Activated T-cell treated with anti-CD3 and anti-CD28 coated beads, Interleukin-2, amount 50 U/mL, for 72 hours (primary cell): ENCODE measurements around the gene CAMK2G. TPM values are rescaled to one million over a fixed set of nuclear protein-coding genes. Genes with fewer than 3 reads are reported as not detected.
"Not testable (repeated sequence)": the region's sequence is repeated elsewhere in the genome, so short reads cannot be mapped to it uniquely, and the experiment has no call there.

ENCODE experiments used
- ATAC-seq, 2 donors: fragments of 150-1000 bp; cut with Tn5 transposase; replicated peaks in 1 of 2; 2 replicates each; pipeline ENCODE4 v1.10.0; 2021; ENCODE audit warnings: moderate library complexity in 2 of 2, mild to moderate bottlenecking in 1 of 2
- DNase-seq, 2 donors: peaks; one replicate each; pipeline ENCODE4 v3.0.0; 2021 to 2022; ENCODE audit warnings: mixed read lengths in 1 of 2
- H3K27ac Mint-ChIP-seq: one replicate; pipeline ENCODE4 v1.8.0; 2022; ENCODE audit warnings: mild to moderate bottlenecking, moderate library complexity, mixed read lengths
- H3K27me3 Mint-ChIP-seq: one replicate; pipeline ENCODE4 v1.8.0; 2022; ENCODE audit warnings: low read depth, mixed read lengths
- H3K36me3 Mint-ChIP-seq, 2 donors: one replicate each; pipeline ENCODE4 v1.8.0; 2022; ENCODE audit warnings: mixed read lengths in 2 of 2, mild to moderate bottlenecking in 1 of 2; ENCODE audit not compliant: insufficient read depth in 2 of 2
- H3K4me1 Mint-ChIP-seq: one replicate; pipeline ENCODE4 v1.8.0; 2022; ENCODE audit warnings: low read depth, mixed read lengths
- H3K4me3 Mint-ChIP-seq, 2 donors: one replicate each; pipeline ENCODE4 v1.8.0; 2022; ENCODE audit warnings: mild to moderate bottlenecking in 2 of 2, mixed read lengths in 2 of 2, moderate library complexity in 2 of 2
- H3K9me3 Mint-ChIP-seq, 2 donors: one replicate each; pipeline ENCODE4 v1.8.0; 2022; ENCODE audit warnings: mixed read lengths in 2 of 2
- total RNA-seq, 2 donors: library from RNA; stranded (reverse); gene quantifications; one replicate each; pipeline ENCODE4 v1.2.3, GENCODE V29; 2022

CAMK2G gene
- total RNA-seq, 2 donors from 2014 or later = 25.0 to 30.3 TPM

- Mint-ChIP-seq H3K4me3 (no peak overlapping the region), H3K4me1 (no peaks in the 10 kb centered on the region), H3K36me3 (peaks cover 3% of the 10 kb centered on the region in 2 donors), H3K9me3 (no peaks in the 10 kb centered on the region), H3K27ac (no peak overlapping the region), H3K27me3 (no peaks in the 10 kb centered on the region)
- DNase-seq (no peak), ATAC-seq (no peak)
Observed at GRCh38 chr10:73842349-73842748, 32.0 kb downstream of the CAMK2G start.

GRCh38 chr10:73841526-73842285, 32.6 kb downstream of the CAMK2G start:
- Mint-ChIP-seq H3K27me3 (no peaks in the 10 kb centered on the region), H3K9me3 (no peaks in the 10 kb centered on the region), H3K36me3 (peaks cover 3% of the 10 kb centered on the region in 2 donors), H3K4me1 (no peaks in the 10 kb centered on the region), H3K27ac (no peak overlapping the region), H3K4me3 (no peak overlapping the region)
- ATAC-seq (no peak), DNase-seq (no peak)

- Mint-ChIP-seq H3K9me3 (no peaks in the 10 kb centered on the region), H3K27me3 (no peaks in the 10 kb centered on the region), H3K27ac (no peak overlapping the region), H3K36me3 (peaks cover 2 to 3% of the 10 kb centered on the region in 2 donors), H3K4me3 (no peak overlapping the region), H3K4me1 (no peaks in the 10 kb centered on the region)
- DNase-seq (no peak), ATAC-seq (no peak)
Observed at GRCh38 chr10:73841061-73841421, 33.3 kb downstream of the CAMK2G start.

GRCh38 chr10:73840403-73841060, 33.8 kb downstream of the CAMK2G start:
- no peaks in the 10 kb centered on the region for H3K27me3 Mint-ChIP-seq
- ATAC-seq = no peak
- no peak for DNase-seq
- no peak overlapping the region for H3K4me3 Mint-ChIP-seq
- H3K9me3 Mint-ChIP-seq = no peaks in the 10 kb centered on the region
- no peaks in the 10 kb centered on the region for H3K4me1 Mint-ChIP-seq
- H3K36me3 Mint-ChIP-seq = peaks cover 0 to 3% of the 10 kb centered on the region in 2 donors
- H3K27ac Mint-ChIP-seq = no peak overlapping the region

- peaks cover 0 to 3% of the 10 kb centered on the region in 2 donors for H3K36me3 Mint-ChIP-seq
- H3K27me3 Mint-ChIP-seq = no peaks in the 10 kb centered on the region
- H3K27ac Mint-ChIP-seq = no peak overlapping the region
- no peaks in the 10 kb centered on the region for H3K4me1 Mint-ChIP-seq
- no peak for ATAC-seq
- H3K9me3 Mint-ChIP-seq = no peaks in the 10 kb centered on the region
- no peak overlapping the region for H3K4me3 Mint-ChIP-seq
- DNase-seq = no peak
Observed at GRCh38 chr10:73840056-73840402, 34.3 kb downstream of the CAMK2G start.

- no peaks in the 10 kb centered on the region for H3K27me3 Mint-ChIP-seq
- no peak overlapping the region for H3K4me3 Mint-ChIP-seq
- no peak for DNase-seq
- H3K9me3 Mint-ChIP-seq = no peaks in the 10 kb centered on the region
- ATAC-seq = no peak
- no peaks in the 10 kb centered on the region for H3K4me1 Mint-ChIP-seq
- H3K36me3 Mint-ChIP-seq = peaks cover 0 to 3% of the 10 kb centered on the region in 2 donors
- no peak overlapping the region for H3K27ac Mint-ChIP-seq
Observed at GRCh38 chr10:73839276-73839966, 34.9 kb downstream of the CAMK2G start.

- Mint-ChIP-seq H3K4me1 (no peaks in the 10 kb centered on the region), H3K36me3 (peaks cover 0 to 3% of the 10 kb centered on the region in 2 donors), H3K4me3 (no peak overlapping the region), H3K27me3 (no peaks in the 10 kb centered on the region), H3K9me3 (no peaks in the 10 kb centered on the region), H3K27ac (no peak overlapping the region)
- no peak for ATAC-seq
- DNase-seq = no peak
Observed at GRCh38 chr10:73838827-73839226, 35.5 kb downstream of the CAMK2G start.

GRCh38 chr10:73838008-73838567, 36.3 kb downstream of the CAMK2G start:
- Mint-ChIP-seq H3K4me3 (no peak overlapping the region), H3K4me1 (no peaks in the 10 kb centered on the region), H3K36me3 (no peaks in the 10 kb centered on the region), H3K27me3 (no peaks in the 10 kb centered on the region), H3K9me3 (no peaks in the 10 kb centered on the region), H3K27ac (no peak overlapping the region)
- ATAC-seq (no peak), DNase-seq (no peak)

GRCh38 chr10:73837072-73837471, 37.3 kb downstream of the CAMK2G start:
- ATAC-seq (no peak), DNase-seq (no peak)
- H3K9me3 Mint-ChIP-seq = no peaks in the 10 kb centered on the region
- no peaks in the 10 kb centered on the region for H3K4me1 Mint-ChIP-seq
- no peaks in the 10 kb centered on the region for H3K36me3 Mint-ChIP-seq
- no peak overlapping the region for H3K4me3 Mint-ChIP-seq
- H3K27me3 Mint-ChIP-seq = no peaks in the 10 kb centered on the region
- no peak overlapping the region for H3K27ac Mint-ChIP-seq

- ATAC-seq (no peak), DNase-seq (no peak)
- Mint-ChIP-seq H3K9me3 (no peaks in the 10 kb centered on the region), H3K36me3 (no peaks in the 10 kb centered on the region), H3K4me1 (no peaks in the 10 kb centered on the region), H3K27me3 (no peaks in the 10 kb centered on the region), H3K4me3 (no peak overlapping the region), H3K27ac (no peak overlapping the region)
Observed at GRCh38 chr10:73836427-73836980, 37.9 kb downstream of the CAMK2G start.

- H3K36me3 Mint-ChIP-seq, ATAC-seq, H3K4me3 Mint-ChIP-seq, DNase-seq, H3K4me1 Mint-ChIP-seq, H3K27ac Mint-ChIP-seq, H3K27me3 Mint-ChIP-seq, H3K9me3 Mint-ChIP-seq: not testable (repeated sequence)
Observed at GRCh38 chr10:73829090-73829489, 45.3 kb downstream of the CAMK2G start.

- DNase-seq = no peak
- Mint-ChIP-seq H3K4me1 (no peaks in the 10 kb centered on the region), H3K4me3 (no peak overlapping the region), H3K36me3 (no peaks in the 10 kb centered on the region), H3K27me3 (no peaks in the 10 kb centered on the region), H3K27ac (no peak overlapping the region), H3K9me3 (no peaks in the 10 kb centered on the region)
- ATAC-seq = no peak
Observed at GRCh38 chr10:73828161-73828560, 46.2 kb downstream of the CAMK2G start.
